Esophagus squamous epithelium (tissue), 5 donors: ENCODE measurements around the gene HBS1L. TPM values are rescaled to one million over a fixed set of nuclear protein-coding genes. Genes with fewer than 3 reads are reported as not detected.

Experiments
- DNase-seq: peaks from one replicate; lab custom pipeline; 2025; lab: John Stamatoyannopoulos, UW
- H3K27ac ChIP-seq, 4 donors: fragments of 200-600 bp; sonication (generic); one replicate each; pipeline ENCODE4 v1.5.1; 2016 to 2019; ENCODE audit warnings: mild to moderate bottlenecking in 1 of 4
- H3K27me3 ChIP-seq, 4 donors: fragments of 200-600 bp; sonication (generic); 1 replicate in 3 of 4; 2 replicates in 1 of 4; pipeline versions ENCODE4 v1.5.1 to v1.6.0; 2017 to 2021; ENCODE audit warnings: antibody characterized with exemption in 1 of 4
- H3K36me3 ChIP-seq, 3 donors: fragments of 200-600 bp; sonication (generic); one replicate each; pipeline ENCODE4 v1.5.1; 2016 to 2019
- H3K4me1 ChIP-seq, 3 donors: fragments of 200-600 bp; sonication (generic); one replicate each; pipeline ENCODE4 v1.5.1; 2017 to 2019
- H3K4me3 ChIP-seq, 4 donors: fragments of 200-600 bp; sonication (generic); 1 replicate in 3 of 4; 2 replicates in 1 of 4; pipeline ENCODE4 v1.5.1; 2016 to 2019; ENCODE audit warnings: mild to moderate bottlenecking in 2 of 4, moderate library complexity in 1 of 4
- H3K9me3 ChIP-seq, 3 donors: fragments of 200-600 bp; sonication (generic); one replicate each; pipeline ENCODE4 v1.5.1; 2016 to 2019
- POLR2A ChIP-seq, 4 donors: fragments of 450-650 bp; IDR thresholded peaks; one replicate each; pipeline ENCODE4 v1.6.1; 2017; ENCODE audit warnings: antibody characterized with exemption in 4 of 4, mild to moderate bottlenecking in 4 of 4, moderate library complexity in 3 of 4
- WGBS, 2 donors: methylation state at CpG; one replicate each; pipeline ENCODE4 v1.1.5; 2018; 5-methylcytosine and 5-hydroxymethylcytosine counted together
- intact Hi-C: fragments of 100-400 bp; cut with DNase I; formaldehyde crosslinking; loops from one replicate; pipeline ENCODE4 v1.15.0; 2022
- total RNA-seq, 4 donors: library from RNA; depleted of rRNA; stranded (reverse); fragments of >200 nt; gene quantifications; one replicate each; pipeline ENCODE4 v1.1.0, GENCODE V29; 2016
- TF ChIP-seq, protein P1 (sequence below), 6 experiments: fragments of 450-650 bp in 4 of 6; fragments of 200-600 bp in 2 of 6; sonication (generic) in 2 of 6; IDR thresholded peaks; one replicate each; pipeline ENCODE4 v1.5.1; 2016 to 2019; ENCODE audit warnings: antibody characterized with exemption in 6 of 6, mild to moderate bottlenecking in 4 of 6, moderate library complexity in 4 of 6
- donor health status: DM: yes; HTN: yes; CAD: no.

Gene HBS1L
- total RNA-seq, 4 donors from 2014 or later, result 41.6 to 65.3 (median 45.8) TPM

DNA sequence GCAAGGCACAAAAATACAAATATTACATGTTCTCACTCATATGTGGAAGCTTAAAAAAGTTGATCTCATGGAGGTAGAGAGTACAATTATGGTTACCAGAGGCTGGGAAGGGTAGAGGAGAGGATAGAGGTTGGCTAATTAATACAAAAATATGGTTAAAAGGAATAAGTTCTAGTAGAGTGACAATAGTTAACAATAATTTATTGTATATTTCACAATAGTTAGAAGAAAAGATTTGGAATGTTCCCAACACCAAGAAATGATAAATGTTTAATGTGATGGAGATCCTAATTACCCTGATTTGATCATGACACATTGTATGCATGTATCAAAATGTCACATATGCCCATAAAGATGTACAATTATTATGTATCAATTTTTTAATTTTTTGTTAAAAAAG, 106.5 kb downstream of the HBS1L start:
- intact Hi-C loops, result loop anchor here (10.0 kb wide), 1 partner anchor 793 kb away; no protein-coding TSS in a partner anchor
- Histone ChIP-seq H3K27ac (no peak overlapping the region), H3K36me3 (no peaks in the 10 kb centered on the region), H3K4me1 (no peaks in the 10 kb centered on the region), H3K27me3 (no peaks in the 10 kb centered on the region), H3K9me3 (no peaks in the 10 kb centered on the region), H3K4me3 (no peak overlapping the region)
- TF ChIP-seq, protein P1, sequence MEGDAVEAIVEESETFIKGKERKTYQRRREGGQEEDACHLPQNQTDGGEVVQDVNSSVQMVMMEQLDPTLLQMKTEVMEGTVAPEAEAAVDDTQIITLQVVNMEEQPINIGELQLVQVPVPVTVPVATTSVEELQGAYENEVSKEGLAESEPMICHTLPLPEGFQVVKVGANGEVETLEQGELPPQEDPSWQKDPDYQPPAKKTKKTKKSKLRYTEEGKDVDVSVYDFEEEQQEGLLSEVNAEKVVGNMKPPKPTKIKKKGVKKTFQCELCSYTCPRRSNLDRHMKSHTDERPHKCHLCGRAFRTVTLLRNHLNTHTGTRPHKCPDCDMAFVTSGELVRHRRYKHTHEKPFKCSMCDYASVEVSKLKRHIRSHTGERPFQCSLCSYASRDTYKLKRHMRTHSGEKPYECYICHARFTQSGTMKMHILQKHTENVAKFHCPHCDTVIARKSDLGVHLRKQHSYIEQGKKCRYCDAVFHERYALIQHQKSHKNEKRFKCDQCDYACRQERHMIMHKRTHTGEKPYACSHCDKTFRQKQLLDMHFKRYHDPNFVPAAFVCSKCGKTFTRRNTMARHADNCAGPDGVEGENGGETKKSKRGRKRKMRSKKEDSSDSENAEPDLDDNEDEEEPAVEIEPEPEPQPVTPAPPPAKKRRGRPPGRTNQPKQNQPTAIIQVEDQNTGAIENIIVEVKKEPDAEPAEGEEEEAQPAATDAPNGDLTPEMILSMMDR (IDR thresholded peaks at IDR 0.05), result no peak
- TF ChIP-seq POLR2A (IDR thresholded peaks at IDR 0.05), result no peak
- DNase-seq, result no peak

- no peaks in the 10 kb centered on the region for H3K4me1 ChIP-seq
- H3K36me3 ChIP-seq, result no peaks in the 10 kb centered on the region
- intact Hi-C loops, result loop anchor here (10.0 kb wide), 1 partner anchor 790 kb away; no protein-coding TSS in a partner anchor
- H3K4me3 ChIP-seq, result no peak overlapping the region
- no peaks in the 10 kb centered on the region for H3K27me3 ChIP-seq
- no peak for DNase-seq
- no peaks in the 10 kb centered on the region for H3K9me3 ChIP-seq
- TF ChIP-seq, protein P1 (IDR thresholded peaks at IDR 0.05), result no peak
- no peak for TF ChIP-seq POLR2A (IDR thresholded peaks at IDR 0.05)
- H3K27ac ChIP-seq, result no peak overlapping the region
Measured at GRCh38 chr6:134945045-134945444, 109.6 kb downstream of the HBS1L start.

DNA sequence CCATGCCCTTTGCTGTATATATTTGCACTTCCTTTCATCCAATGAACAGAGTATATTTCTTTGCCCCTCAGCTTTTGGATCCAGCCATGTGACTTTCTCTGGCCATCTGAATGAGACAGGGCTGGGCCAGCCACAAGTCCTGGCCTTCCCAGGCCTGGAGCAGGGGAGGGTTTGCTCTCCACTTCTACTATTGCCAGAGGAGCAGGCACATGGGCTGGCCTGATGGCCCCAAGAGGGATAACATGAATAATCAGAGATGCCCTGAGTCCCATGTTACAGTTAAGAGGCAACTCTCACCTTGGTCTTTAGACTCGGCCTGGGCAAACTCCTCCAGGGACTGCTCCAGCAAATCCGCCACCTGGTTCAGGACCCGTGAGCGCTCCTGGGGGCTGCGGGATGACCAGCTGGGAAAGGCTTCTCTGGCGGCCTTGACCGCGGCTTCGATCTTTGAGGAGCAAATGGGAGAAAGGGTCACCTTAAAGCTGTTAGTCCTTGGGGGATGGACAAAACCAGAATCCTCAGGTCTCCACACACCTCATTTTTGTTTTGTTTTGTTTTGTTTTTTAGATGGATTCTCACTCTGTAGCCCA, 111.0 kb downstream of the HBS1L start:
- Histone ChIP-seq H3K27ac (no peak overlapping the region), H3K4me1 (no peaks in the 10 kb centered on the region), H3K36me3 (no peaks in the 10 kb centered on the region), H3K9me3 (no peaks in the 10 kb centered on the region), H3K4me3 (no peak overlapping the region), H3K27me3 (no peaks in the 10 kb centered on the region)
- TF ChIP-seq, protein P1 (IDR thresholded peaks at IDR 0.05), result no peak
- no peak for TF ChIP-seq POLR2A (IDR thresholded peaks at IDR 0.05)
- WGBS, 2 donors, result 98 to 100% methylated on average over 7 of the region's 9 CpGs
- intact Hi-C loops, result loop anchor here (10.0 kb wide), 1 partner anchor 789 kb away; no protein-coding TSS in a partner anchor
- no peak for DNase-seq

DNA sequence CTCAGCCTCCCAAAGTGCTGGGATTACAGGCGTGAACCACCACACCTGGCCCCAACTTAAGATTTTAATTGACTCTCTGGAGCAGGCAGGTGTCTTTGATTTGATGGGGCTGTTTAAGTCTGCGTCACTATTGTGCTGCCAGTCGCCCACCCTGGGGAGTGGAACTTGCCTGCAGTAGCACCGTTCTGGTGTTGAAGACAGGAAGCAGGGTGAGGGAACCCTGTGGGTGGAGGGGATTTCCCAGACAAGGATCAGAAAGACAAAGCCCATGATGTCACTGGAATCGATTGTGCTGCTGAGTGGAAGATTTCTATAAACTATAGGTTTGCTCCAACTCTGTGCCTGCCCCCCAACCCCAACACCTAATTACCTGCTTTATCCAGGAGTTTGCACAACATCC, 115.7 kb downstream of the HBS1L start:
- no peaks in the 10 kb centered on the region for H3K27me3 ChIP-seq
- H3K36me3 ChIP-seq, result no peaks in the 10 kb centered on the region
- intact Hi-C loops, result no loop called here
- no peak overlapping the region for H3K27ac ChIP-seq
- WGBS, 2 donors, result 48 to 61% methylated on average over 3 to 4 of the region's 5 CpGs
- DNase-seq, result no peak
- H3K4me3 ChIP-seq, result no peak overlapping the region
- no peaks in the 10 kb centered on the region for H3K9me3 ChIP-seq
- no peaks in the 10 kb centered on the region for H3K4me1 ChIP-seq
- TF ChIP-seq, protein P1 (IDR thresholded peaks at IDR 0.05), result no peak
- no peak for TF ChIP-seq POLR2A (IDR thresholded peaks at IDR 0.05)

GRCh38 chr6:134937426-134937825, 117.2 kb downstream of the HBS1L start:
- Histone ChIP-seq H3K27ac (no peak overlapping the region), H3K4me3 (no peak overlapping the region), H3K4me1 (no peaks in the 10 kb centered on the region), H3K9me3 (no peaks in the 10 kb centered on the region), H3K27me3 (no peaks in the 10 kb centered on the region), H3K36me3 (no peaks in the 10 kb centered on the region)
- intact Hi-C loops, result no loop called here
- 85 to 86% methylated on average over 3 to 5 of the region's 5 CpGs for WGBS, 2 donors
- no peak for DNase-seq
- TF ChIP-seq, protein P1 (IDR thresholded peaks at IDR 0.05), result no peak
- TF ChIP-seq POLR2A (IDR thresholded peaks at IDR 0.05), result no peak
